NCI-H2171 treated with DMSO at 0.1 percent for 48 hours (cell line): ENCODE results near the gene TH.

Experiments used
- DNase-seq: peaks from one replicate; lab custom pipeline; 2025; lab: John Stamatoyannopoulos, UW

Gene TH

DNA sequence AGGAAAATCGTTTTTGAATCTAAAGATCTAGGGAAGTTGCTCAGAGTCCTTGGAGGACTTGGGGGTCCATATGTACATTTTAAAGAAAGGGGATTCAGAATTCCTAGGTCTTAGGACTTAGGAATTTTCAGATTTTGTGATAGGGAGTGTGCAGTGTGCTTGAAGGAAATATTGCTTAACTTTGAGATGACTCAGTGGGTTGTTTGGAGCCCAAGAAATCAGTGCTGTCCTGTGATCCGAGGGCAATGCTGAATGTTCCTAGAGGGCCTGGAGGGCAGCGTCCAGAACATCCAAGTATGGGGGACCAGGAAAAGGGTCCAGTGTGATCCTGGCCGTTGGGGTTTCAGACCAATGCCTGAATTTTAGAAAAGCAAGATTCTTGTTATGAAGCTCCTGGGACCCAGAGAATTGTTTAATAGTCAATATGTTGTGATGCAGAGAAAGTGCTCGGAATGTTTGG, 29.3 kb downstream of the TH start:
- no peak for DNase-seq

- DNase-seq, result no peak
These were observed 30.9 kb downstream of the TH start for GRCh38 chr11:2140411-2141400.

- DNase-seq, result no peak
These were observed 31.8 kb downstream of the TH start for GRCh38 chr11:2139621-2140337.

GRCh38 chr11:2139123-2139521, 32.5 kb downstream of the TH start, which contains the start of gene IGF2:
TSS of gene IGF2 (minus strand) at chr11:2139389. CDS start at chr11:2135523, 3,866 bp downstream.
- DNase-seq, result no peak

DNA sequence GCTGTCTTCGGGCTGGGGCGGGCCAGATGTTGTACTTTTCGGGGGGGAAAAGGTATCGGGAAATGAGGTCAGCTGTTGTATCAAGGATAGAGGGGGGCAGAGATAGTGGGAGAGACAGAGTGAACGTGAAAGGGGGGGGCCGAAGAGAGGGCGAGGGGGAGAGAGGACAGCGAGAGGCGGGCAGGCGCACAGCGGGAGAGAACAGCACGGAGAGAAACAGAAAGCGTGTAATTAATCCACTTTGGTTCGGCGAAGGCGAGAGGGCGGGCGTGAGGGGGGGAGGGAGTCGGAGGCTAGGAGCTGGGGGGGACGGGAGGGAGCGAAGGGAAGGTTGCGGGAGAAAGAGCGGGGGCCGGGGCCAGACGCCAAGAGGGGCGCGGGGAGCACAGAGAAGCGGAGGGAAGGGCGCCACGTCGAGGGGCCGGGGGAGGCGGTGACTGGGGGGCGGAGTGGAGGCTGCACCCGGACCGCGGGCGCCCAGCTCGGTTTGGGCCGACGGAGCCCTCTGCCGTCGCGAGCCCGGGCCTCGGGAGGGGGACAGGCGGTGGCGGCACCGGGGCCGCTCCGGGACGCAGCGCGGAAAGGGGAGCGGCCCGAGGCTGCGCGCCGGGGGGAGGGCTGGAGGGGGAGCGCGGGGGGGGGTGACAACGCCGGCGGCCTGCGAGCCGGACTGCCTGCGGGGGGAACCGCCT, 33.0 kb downstream of the TH start:
- DNase-seq, result no peak

DNA sequence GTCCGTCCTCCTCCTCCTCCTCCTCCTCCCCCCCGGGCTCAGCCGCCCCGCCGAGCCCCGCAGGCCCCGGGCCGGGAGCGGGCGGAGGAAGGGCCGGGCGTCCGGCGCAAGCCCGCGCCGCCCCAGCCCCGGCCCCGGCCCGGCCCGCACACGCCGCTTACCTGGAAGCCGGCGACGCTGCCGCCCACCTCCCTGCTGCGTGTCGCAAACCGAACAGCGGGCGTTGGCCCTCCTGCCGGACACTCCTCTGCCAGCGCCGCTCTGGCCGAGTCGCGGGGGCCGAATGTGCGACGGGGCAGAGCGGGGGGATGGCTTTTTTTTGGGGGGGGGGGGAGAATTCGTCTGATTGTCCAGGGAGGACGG, 33.6 kb downstream of the TH start:
- DNase-seq, result no peak

DNA sequence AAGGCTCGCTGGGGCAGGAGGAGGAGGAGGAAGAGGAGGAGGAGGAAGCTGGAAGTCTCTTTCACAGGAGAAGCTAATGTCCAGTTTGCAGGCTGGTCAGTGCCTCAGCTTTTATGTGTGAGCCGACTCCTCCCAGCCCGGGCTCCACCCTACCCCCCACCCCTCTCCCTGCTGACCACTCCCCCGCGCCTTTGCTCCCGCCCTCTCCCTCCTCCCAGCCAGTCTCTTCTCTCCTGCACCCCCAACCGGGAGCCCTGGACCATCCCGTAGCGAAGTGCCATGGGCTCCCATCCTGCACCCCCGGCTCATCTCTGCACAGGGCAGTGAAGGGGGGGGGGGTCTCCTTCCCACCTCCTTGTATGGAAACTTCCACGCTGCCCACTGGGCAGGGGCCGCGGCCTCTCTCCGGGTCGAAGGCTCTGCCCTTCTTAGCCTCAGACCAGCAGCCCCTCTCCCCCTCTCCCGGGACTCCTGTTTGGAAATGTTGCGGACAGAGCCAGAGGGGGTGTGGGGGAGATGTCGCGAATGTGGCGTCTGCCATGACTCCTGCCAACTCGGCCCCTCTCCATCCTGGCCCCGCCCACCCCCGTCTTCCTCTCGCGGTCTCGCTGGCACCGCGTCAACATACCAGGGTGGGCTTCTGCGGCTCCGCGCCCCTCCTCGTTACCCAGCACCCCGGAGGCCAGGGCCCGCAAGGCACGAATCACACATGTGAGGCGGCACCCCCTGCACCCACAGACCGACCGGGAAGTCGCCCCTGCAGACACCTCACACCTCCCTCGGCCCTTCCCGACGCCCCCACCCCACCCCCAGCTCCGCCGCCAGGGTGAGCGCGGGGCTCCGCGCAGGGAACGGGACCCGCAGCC, 34.2 kb downstream of the TH start:
- no peak for DNase-seq

DNA sequence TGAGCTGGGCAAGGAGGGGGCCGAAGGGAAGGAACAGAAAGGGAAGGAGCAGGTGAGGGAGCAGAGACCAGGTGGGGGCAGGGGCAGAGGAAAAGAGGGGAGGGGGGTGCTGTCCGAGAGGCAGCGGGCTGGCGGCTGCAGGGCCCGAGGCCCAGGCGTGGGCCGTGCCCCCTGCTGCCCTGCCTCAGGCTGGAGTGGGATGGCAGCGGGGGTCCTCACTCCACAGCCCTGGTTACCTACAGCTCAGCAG, 34.7 kb downstream of the TH start:
- no peak for DNase-seq

GRCh38 chr11:2136209-2136951, 35.2 kb downstream of the TH start:
- DNase-seq, result no peak

DNA sequence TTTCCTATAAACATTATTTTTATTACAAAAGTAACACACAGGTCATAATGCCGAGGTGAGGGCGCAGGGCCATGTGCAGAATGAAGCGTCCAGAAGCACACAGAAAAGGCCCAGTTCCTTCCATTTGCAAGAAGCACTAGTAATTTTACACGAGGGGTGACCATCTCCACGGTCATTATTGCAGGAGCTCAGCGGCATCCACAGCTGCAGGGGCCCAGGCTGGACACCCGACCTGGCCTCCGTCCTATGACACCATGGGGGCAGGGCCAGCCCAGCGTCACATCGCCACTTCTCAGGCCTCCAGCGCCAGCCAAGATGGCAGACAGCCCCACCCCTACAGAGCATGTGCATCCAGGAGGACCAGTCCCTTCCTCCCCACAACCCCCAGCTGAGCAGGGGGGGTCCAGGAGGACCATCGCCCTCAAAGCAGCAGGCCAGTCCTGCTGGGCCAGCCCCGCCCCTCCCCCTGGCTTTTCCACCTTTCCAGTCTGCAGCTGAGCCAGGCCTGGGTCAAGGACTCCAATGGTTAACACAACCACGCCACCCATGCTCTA, 35.9 kb downstream of the TH start:
- DNase-seq, result no peak

- no peak for DNase-seq
These were observed 36.5 kb downstream of the TH start for GRCh38 chr11:2135018-2135569.

DNA sequence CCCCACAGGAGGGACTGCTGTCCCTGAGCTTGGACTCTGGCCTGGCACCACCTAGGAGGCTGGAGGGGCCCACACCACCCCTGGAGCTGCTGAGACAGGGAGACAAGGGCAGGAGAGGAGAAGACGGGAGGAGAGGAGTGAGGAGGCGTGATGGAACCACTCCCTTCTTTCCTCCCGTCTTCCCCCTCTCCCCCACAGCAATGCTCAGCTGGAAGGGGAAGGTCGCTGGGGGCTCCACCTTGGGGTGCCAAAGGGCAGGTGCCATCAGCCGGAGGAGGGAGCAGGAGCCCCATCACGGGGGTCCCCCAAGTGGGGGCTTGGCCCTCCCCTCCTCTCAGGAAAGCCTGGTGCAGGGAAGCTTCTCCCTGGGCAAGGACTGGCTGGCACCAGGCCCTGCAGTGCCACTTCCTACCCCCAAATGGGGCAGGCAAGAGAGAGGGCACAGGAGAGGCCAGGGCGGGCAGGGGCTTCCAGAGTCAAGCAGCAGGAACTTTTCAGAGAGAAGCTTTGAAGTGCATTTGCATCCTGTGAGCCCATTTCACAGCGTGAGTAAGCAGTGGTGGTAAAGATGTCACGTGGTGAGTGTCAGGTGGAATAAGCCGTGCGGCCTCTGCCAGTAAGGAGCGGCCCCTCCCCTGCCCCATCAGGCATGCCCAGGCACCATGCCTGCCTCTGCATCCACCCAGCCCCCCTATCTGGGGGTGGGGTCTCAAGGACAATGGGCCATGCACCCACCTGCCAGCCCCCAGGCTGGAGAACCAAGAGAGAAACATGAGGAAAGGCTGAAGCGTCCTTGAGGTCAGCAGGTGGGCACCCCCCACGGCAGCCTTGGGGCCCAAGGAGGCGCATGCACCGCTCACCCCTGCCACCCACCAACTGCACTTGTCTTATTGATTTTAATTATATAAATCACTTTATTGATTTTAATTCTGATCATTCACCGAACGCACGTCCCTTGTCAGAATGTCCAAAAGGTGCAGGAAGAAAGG, 37.3 kb downstream of the TH start:
- DNase-seq, result no peak

GRCh38 chr11:2133241-2134021, 38.2 kb downstream of the TH start:
- DNase-seq, result no peak

- DNase-seq, result no peak
These were observed 38.8 kb downstream of the TH start for GRCh38 chr11:2132874-2133240.

DNA sequence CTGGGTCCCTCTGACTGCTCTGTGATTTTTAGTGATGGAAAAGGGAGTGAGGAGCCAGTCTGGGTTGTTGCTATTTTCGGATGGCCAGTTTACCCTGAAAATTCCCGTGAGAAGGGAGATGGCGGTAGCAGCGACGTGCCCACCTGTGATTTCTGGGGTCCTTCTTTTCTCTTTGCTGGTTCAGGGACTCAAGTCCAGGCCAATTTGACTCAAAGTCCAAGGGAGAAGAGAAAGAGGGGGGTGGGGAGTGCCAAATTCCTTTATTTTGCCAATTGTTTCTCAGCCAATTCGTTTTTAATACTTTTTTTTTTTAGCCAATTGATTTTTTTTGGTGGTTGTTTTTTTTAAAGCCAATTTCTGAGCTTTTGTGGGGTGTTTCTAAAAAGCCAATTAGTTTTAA, 39.4 kb downstream of the TH start:
- DNase-seq, result no peak

- DNase-seq, result no peak
These were observed 40.0 kb downstream of the TH start for GRCh38 chr11:2131371-2132236.

DNA sequence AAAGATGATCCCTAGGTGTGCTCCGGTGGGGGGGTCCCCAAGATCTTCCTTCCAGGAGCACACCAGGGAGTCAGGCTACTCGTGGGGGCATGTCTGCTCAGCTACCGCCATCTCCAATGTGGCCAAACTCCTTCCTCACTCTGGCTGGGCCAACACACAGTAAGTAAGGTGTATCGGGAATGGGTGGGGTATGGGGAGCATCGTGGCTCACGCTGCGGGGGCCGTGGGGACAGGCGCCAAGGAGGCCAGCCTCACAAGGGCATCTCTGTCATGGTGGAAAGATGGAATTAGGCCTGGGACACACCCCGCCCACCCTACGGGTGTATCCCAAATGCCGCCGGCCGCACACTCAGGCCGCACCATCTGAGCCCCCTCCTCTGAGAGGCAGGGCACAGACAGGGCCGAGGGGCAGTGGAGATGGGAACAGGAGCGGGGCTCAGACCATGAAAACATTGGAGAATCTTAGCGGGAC, 40.7 kb downstream of the TH start:
- DNase-seq, result no peak
